ENCODE data around the gene PYROXD2.

The PYROXD2 gene

GRCh38 chr10:98414932-98415730 is at the start of gene PYROXD2:
PYROXD2 (minus strand) TSS chr10:98415182; CDS start chr10:98415135, 47 bp downstream.
- no peaks in the 10 kb centered on the region for H3K36me3 ChIP-seq
- DNase-seq, result no peak
- H3K9me3 ChIP-seq (ENCODE audit: severe bottlenecking), result no peaks in the 10 kb centered on the region
- no peak within 1 kb of the TSS for H3K27ac ChIP-seq
- H3K27me3 ChIP-seq (ENCODE audit: insufficient read depth, low read depth, severe bottlenecking), result no peaks in the 10 kb centered on the region
- H3K4me3 ChIP-seq (ENCODE audit: low read depth, low read length), result no peak within 1 kb of the TSS
- no peak for TF ChIP-seq CTCF (IDR thresholded peaks at IDR 0.05; ENCODE audit: low read depth, low read length)

DNA sequence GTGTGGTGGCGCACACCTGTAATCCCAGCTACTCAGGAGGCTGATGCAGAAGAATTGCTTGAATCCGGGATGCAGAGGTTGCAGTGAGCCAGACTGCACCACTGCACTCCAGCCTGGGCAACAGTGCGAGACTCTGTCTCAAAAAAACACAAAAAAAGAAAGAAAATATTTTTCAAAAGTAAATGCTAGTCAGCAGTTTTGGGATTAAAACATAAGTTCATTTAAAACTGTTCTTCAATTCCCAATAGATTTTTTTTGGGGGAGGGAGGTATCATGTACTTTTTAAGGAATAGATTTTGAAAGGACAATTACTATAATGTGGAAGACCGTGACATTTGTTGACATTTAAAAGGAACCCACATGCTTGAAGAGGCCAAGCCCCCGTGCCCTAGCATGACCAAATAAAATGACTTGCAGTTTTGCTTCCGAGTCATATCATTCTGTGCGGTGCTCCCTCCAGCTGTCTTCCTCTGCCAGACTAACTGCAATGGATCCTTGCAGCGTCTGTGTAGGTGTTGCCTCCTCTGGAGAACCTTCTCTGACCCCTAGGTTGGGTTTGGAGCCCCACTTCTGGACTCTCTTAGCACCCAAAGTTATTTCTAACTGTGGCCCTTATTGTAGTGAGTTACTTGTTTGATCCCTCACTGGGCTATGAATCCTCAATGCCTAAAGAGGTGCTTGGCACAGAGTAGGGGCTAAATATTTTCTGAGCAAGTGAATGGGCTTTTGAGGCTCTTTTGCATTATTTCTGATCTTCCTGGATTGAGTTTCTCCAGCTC is 49.2 kb upstream of the PYROXD2 start:
- Histone ChIP-seq H3K27ac (no peak overlapping the region), H3K9me3 (ENCODE audit: severe bottlenecking) (peaks cover 2% of the 10 kb centered on the region), H3K36me3 (no peaks in the 10 kb centered on the region), H3K4me3 (ENCODE audit: low read depth, low read length) (no peak overlapping the region), H3K27me3 (ENCODE audit: insufficient read depth, low read depth, severe bottlenecking) (peaks cover 82% of the 10 kb centered on the region)
- DNase-seq, result no peak
- no peak for TF ChIP-seq CTCF (IDR thresholded peaks at IDR 0.05; ENCODE audit: low read depth, low read length)

DNA sequence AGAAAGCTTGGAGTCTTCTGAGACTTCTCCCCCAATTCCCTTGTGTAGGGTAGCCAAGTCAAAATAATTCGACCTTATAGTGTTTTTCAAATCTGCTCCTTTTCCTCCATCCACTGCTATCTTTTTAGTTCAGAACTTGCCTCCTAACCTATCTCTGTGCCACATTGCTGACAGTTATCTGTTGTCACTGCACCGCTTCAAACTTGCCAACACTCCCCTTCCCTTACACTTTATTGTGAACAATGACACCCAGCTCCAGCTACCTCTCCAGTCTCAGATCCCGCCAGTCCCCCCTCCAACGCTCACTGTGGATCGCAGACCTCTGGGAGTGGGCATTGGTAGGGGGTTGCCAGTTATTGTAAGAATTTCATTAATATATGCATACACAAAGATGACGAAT is 48.0 kb upstream of the PYROXD2 start:
- no peaks in the 10 kb centered on the region for H3K36me3 ChIP-seq
- H3K9me3 ChIP-seq (ENCODE audit: severe bottlenecking), result no peaks in the 10 kb centered on the region
- H3K4me3 ChIP-seq (ENCODE audit: low read depth, low read length), result no peak overlapping the region
- DNase-seq, result no peak
- H3K27me3 ChIP-seq (ENCODE audit: insufficient read depth, low read depth, severe bottlenecking), result peaks cover 82% of the 10 kb centered on the region
- no peak for TF ChIP-seq CTCF (IDR thresholded peaks at IDR 0.05; ENCODE audit: low read depth, low read length)
- H3K27ac ChIP-seq, result no peak overlapping the region

DNA sequence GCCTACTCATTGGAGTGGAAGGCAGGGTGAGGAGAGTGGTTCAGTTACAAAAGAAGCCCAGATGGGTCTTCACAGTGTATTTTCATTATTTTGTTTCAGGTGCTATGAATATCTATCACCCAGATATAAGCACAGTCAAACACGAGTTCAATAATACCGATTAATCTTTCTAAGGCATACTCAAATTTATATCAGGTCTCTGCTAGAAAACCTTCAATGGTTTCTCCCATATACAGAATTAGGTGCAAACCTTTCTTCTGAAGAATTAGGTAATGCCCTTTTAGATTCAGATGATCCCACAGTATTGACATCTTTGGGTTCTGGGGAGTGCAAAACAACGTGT is 46.5 kb upstream of the PYROXD2 start:
- Histone ChIP-seq H3K36me3 (no peaks in the 10 kb centered on the region), H3K27ac (no peak overlapping the region), H3K4me3 (ENCODE audit: low read depth, low read length) (no peak overlapping the region), H3K27me3 (ENCODE audit: insufficient read depth, low read depth, severe bottlenecking) (peaks cover 86% of the 10 kb centered on the region), H3K9me3 (ENCODE audit: severe bottlenecking) (no peaks in the 10 kb centered on the region)
- no peak for DNase-seq
- TF ChIP-seq CTCF (IDR thresholded peaks at IDR 0.05; ENCODE audit: low read depth, low read length), result no peak

GRCh38 chr10:98460837-98461499 is 46.0 kb upstream of the PYROXD2 start:
- H3K4me3 ChIP-seq (ENCODE audit: low read depth, low read length), result no peak overlapping the region
- no peak for DNase-seq
- H3K36me3 ChIP-seq, result no peaks in the 10 kb centered on the region
- no peak overlapping the region for H3K27ac ChIP-seq
- H3K27me3 ChIP-seq (ENCODE audit: insufficient read depth, low read depth, severe bottlenecking), result peaks cover 87% of the 10 kb centered on the region
- H3K9me3 ChIP-seq (ENCODE audit: severe bottlenecking), result no peaks in the 10 kb centered on the region
- TF ChIP-seq CTCF (IDR thresholded peaks at IDR 0.05; ENCODE audit: low read depth, low read length), result no peak

Data from WERI-Rb-1 (cell line).